ENCODE data around the gene ORC6. TPM values are rescaled to one million over a fixed set of nuclear protein-coding genes. Genes with fewer than 3 reads are reported as not detected.

The ORC6 gene
- total RNA-seq, 2 donors from 2014 or later: 6.8 to 28.4 TPM

- no peak overlapping the region for H3K4me3 ChIP-seq
- H3K27me3 ChIP-seq: no peaks in the 10 kb centered on the region
- H3K4me1 ChIP-seq: no peaks in the 10 kb centered on the region
- TF ChIP-seq CTCF (IDR thresholded peaks at IDR 0.05): no peak
- no peaks in the 10 kb centered on the region for H3K36me3 ChIP-seq
- intact Hi-C loops (cut with DNase I): no loop called here
- no peak overlapping the region for H3K9ac ChIP-seq (ENCODE audit: low read depth in 2 of 2, low read length in 2 of 2)
- no peaks in the 10 kb centered on the region for H3K9me3 ChIP-seq
- DNase-seq: no peak
- H3K27ac ChIP-seq: no peak overlapping the region
These were observed 43.9 kb downstream of the ORC6 start for GRCh38 chr16:46733319-46733830.

- Histone ChIP-seq H3K9ac (ENCODE audit: low read depth in 2 of 2, low read length in 2 of 2) (no peak overlapping the region), H3K36me3 (no peaks in the 10 kb centered on the region), H3K4me3 (no peak overlapping the region), H3K27me3 (no peaks in the 10 kb centered on the region), H3K27ac (no peak overlapping the region), H3K4me1 (no peaks in the 10 kb centered on the region), H3K9me3 (no peaks in the 10 kb centered on the region)
- intact Hi-C loops (cut with DNase I): no loop called here
- no peak for DNase-seq
- TF ChIP-seq CTCF (IDR thresholded peaks at IDR 0.05): no peak
These were observed 47.2 kb downstream of the ORC6 start for GRCh38 chr16:46736695-46737094.

- Histone ChIP-seq H3K9ac (ENCODE audit: low read depth in 2 of 2, low read length in 2 of 2) (no peak overlapping the region), H3K27me3 (no peaks in the 10 kb centered on the region), H3K36me3 (no peaks in the 10 kb centered on the region), H3K27ac (no peak overlapping the region), H3K9me3 (no peaks in the 10 kb centered on the region), H3K4me3 (no peak overlapping the region), H3K4me1 (no peaks in the 10 kb centered on the region)
- intact Hi-C loops (cut with DNase I): no loop called here
- TF ChIP-seq CTCF (IDR thresholded peaks at IDR 0.05): no peak
- no peak for DNase-seq
These were observed 48.3 kb downstream of the ORC6 start for GRCh38 chr16:46737621-46738214.

GRCh38 chr16:46739934-46740333 lies 50.5 kb downstream of the ORC6 start:
- Histone ChIP-seq H3K4me1 (no peaks in the 10 kb centered on the region), H3K27ac (no peak overlapping the region), H3K4me3 (no peak overlapping the region), H3K9me3 (no peaks in the 10 kb centered on the region), H3K27me3 (no peaks in the 10 kb centered on the region), H3K9ac (ENCODE audit: low read depth in 2 of 2, low read length in 2 of 2) (no peak overlapping the region), H3K36me3 (no peaks in the 10 kb centered on the region)
- DNase-seq: no peak
- no peak for TF ChIP-seq CTCF (IDR thresholded peaks at IDR 0.05)
- intact Hi-C loops (cut with DNase I): no loop called here

- no peaks in the 10 kb centered on the region for H3K9me3 ChIP-seq
- no peaks in the 10 kb centered on the region for H3K4me1 ChIP-seq
- intact Hi-C loops (cut with DNase I): no loop called here
- no peak overlapping the region for H3K4me3 ChIP-seq
- TF ChIP-seq CTCF (IDR thresholded peaks at IDR 0.05): no peak
- H3K36me3 ChIP-seq: no peaks in the 10 kb centered on the region
- H3K9ac ChIP-seq (ENCODE audit: low read depth in 2 of 2, low read length in 2 of 2): no peak overlapping the region
- no peak overlapping the region for H3K27ac ChIP-seq
- no peak for DNase-seq
- H3K27me3 ChIP-seq: no peaks in the 10 kb centered on the region
These were observed 53.8 kb downstream of the ORC6 start for GRCh38 chr16:46743232-46743719.
